Ureter (tissue), 1 donor: ENCODE measurements around the gene TMPRSS7. TPM values are rescaled to one million over a fixed set of nuclear protein-coding genes. Genes with fewer than 3 reads are reported as not detected.

Experiments used
- DNase-seq: peaks from one replicate; pipeline ENCODE4 v3.0.0-alpha.2; 2020; ENCODE audit warnings: low spot score
- total RNA-seq: library from RNA; stranded (reverse); gene quantifications from one replicate; pipeline ENCODE4 v1.2.4, GENCODE V29; 2023
- donor health status: DM: yes; HTN: yes; CAD: no.

Gene TMPRSS7
- total RNA-seq, 1 donor from 2014 or later, result 0.21 TPM

- no peak for DNase-seq
Measured at GRCh38 chr3:112128843-112129727, 94.5 kb downstream of the TMPRSS7 start.

GRCh38 chr3:112129925-112130637 lies 95.5 kb downstream of the TMPRSS7 start:
- no peak for DNase-seq

GRCh38 chr3:112130638-112130993 lies 96.1 kb downstream of the TMPRSS7 start:
- no peak for DNase-seq

Other genes starting within 250 kb of the TMPRSS7 start
- gene PHLDB2, start 175.5 kb upstream of the TMPRSS7 start, total RNA-seq, result 95.1 TPM
- 28.2 TPM for gene ABHD10, start 55.7 kb upstream of the TMPRSS7 start, total RNA-seq
- not detected for gene TAGLN3, start 35.8 kb upstream of the TMPRSS7 start, total RNA-seq
- gene C3orf52, start 51.7 kb downstream of the TMPRSS7 start, total RNA-seq, result 50.2 TPM
- 0.49 TPM for gene GCSAM, start 98.5 kb downstream of the TMPRSS7 start, total RNA-seq